SK-N-MC (cell line): ENCODE measurements around the gene PCGF1.
A peak's percentile ranks its signal among the peaks of the same experiment; 100 is the strongest.

Experiments used
- DNase-seq: peaks from one replicate; pipeline ENCODE4 v3.0.0-alpha.2; 2011; ENCODE audit warnings: low read depth, low spot score
- H3K27ac ChIP-seq: fragments of 200-600 bp; sonication (generic); 2 replicates; pipeline ENCODE4 v1.5.1; 2016; ENCODE audit warnings: mixed run types
- H3K36me3 ChIP-seq: fragments of 200-600 bp; sonication (generic); 2 replicates; pipeline ENCODE4 v1.6.1; 2017; ENCODE audit warnings: antibody characterized with exemption, low read length, mixed read lengths; ENCODE audit not compliant: insufficient read depth
- H3K4me3 ChIP-seq: fragments of 200-600 bp; sonication (generic); 2 replicates; pipeline ENCODE4 v1.5.1; 2016
- H3K9ac ChIP-seq: fragments of 200-600 bp; sonication (generic); 2 replicates; pipeline ENCODE4 v1.8.0; 2017; ENCODE audit warnings: mixed run types, mixed read lengths; ENCODE audit not compliant: insufficient read length
- H3K9me3 ChIP-seq: fragments of 200-600 bp; sonication (generic); 2 replicates; pipeline ENCODE4 v1.6.1; 2017; ENCODE audit warnings: low read depth, mild to moderate bottlenecking, antibody characterized with exemption, low read length, moderate library complexity, mixed read lengths
- EZH2 ChIP-seq: fragments of 200-600 bp; sonication (generic); IDR thresholded peaks from one replicate; pipeline ENCODE4 v1.6.1; 2017; ENCODE audit warnings: antibody characterized with exemption
- FOXP2 ChIP-seq: optimal IDR thresholded peaks from 2 replicates; pipeline ENCODE3; 2011; ENCODE audit warnings: mild to moderate bottlenecking, moderate library complexity; ENCODE audit not compliant: insufficient read depth; ENCODE audit errors: extremely low read length, control extremely low read depth
- POLR2AphosphoS5 ChIP-seq: IDR thresholded peaks from 2 replicates; pipeline ENCODE4 v1.6.1; 2012; ENCODE audit warnings: mild to moderate bottlenecking, low read depth, low read length, borderline replicate concordance

The PCGF1 gene

GRCh38 chr2:74513605-74514367 lies 6.3 kb upstream of the PCGF1 start:
- Histone ChIP-seq H3K9me3 (no peaks in the 10 kb centered on the region), H3K36me3 (no peaks in the 10 kb centered on the region), H3K4me3 (peak overlapping the region; percentile 55), H3K9ac (no peak overlapping the region), H3K27ac (no peak overlapping the region)
- TF ChIP-seq FOXP2 (no peak), POLR2AphosphoS5 (no peak), EZH2 (no peak)
- DNase-seq = no peak

GRCh38 chr2:74512744-74513604 lies 5.5 kb upstream of the PCGF1 start:
- Histone ChIP-seq H3K27ac (no peak overlapping the region), H3K36me3 (no peaks in the 10 kb centered on the region), H3K9me3 (no peaks in the 10 kb centered on the region), H3K9ac (no peak overlapping the region), H3K4me3 (no peak overlapping the region)
- DNase-seq = no peak
- no peak for TF ChIP-seq POLR2AphosphoS5
- no peak for TF ChIP-seq FOXP2
- no peak for TF ChIP-seq EZH2

- TF ChIP-seq POLR2AphosphoS5 = no peak
- no peak for TF ChIP-seq FOXP2
- no peak for TF ChIP-seq EZH2
- no peak overlapping the region for H3K27ac ChIP-seq
- H3K9me3 ChIP-seq = no peaks in the 10 kb centered on the region
- DNase-seq = no peak
- H3K9ac ChIP-seq = no peak overlapping the region
- H3K36me3 ChIP-seq = 0 out of 2 replicates have a peak, but pooled peaks cover 3% of the 10 kb centered on the region
- H3K4me3 ChIP-seq = no peak overlapping the region
Observed at GRCh38 chr2:74511104-74511989, 3.9 kb upstream of the PCGF1 start.

- H3K9me3 ChIP-seq = no peaks in the 10 kb centered on the region
- no peak overlapping the region for H3K4me3 ChIP-seq
- H3K27ac ChIP-seq = peak overlapping the region; percentile 56; the same call in 1 of the 2 replicates
- DNase-seq = no peak
- peaks cover 13% of the 10 kb centered on the region for H3K36me3 ChIP-seq
- TF ChIP-seq POLR2AphosphoS5 (no peak), FOXP2 (no peak), EZH2 (no peak)
- H3K9ac ChIP-seq = no peak overlapping the region
Observed at GRCh38 chr2:74510272-74510671, 2.8 kb upstream of the PCGF1 start.

- no peak for TF ChIP-seq POLR2AphosphoS5
- TF ChIP-seq EZH2 = no peak
- no peak for TF ChIP-seq FOXP2
- H3K9ac ChIP-seq = peak overlapping the region; percentile 99
- peak overlapping the region; percentile 97 for H3K4me3 ChIP-seq
- no peaks in the 10 kb centered on the region for H3K9me3 ChIP-seq
- peaks cover 17% of the 10 kb centered on the region for H3K36me3 ChIP-seq
- peak overlapping the region; percentile 99 for H3K27ac ChIP-seq
- DNase-seq = no peak
Observed at GRCh38 chr2:74507926-74508520, 528 bp upstream of the PCGF1 start.

GRCh38 chr2:74505448-74506246 lies 1.8 kb downstream of the PCGF1 start:
- no peak for TF ChIP-seq FOXP2
- no peak for TF ChIP-seq POLR2AphosphoS5
- no peak for TF ChIP-seq EZH2
- no peak overlapping the region; the same call in 1 of the 2 replicates for H3K4me3 ChIP-seq
- H3K27ac ChIP-seq = no peak overlapping the region
- no peak overlapping the region for H3K9ac ChIP-seq
- DNase-seq = no peak
- H3K36me3 ChIP-seq = peaks cover 17% of the 10 kb centered on the region
- no peaks in the 10 kb centered on the region for H3K9me3 ChIP-seq

- Histone ChIP-seq H3K36me3 (peaks cover 17% of the 10 kb centered on the region), H3K9ac (no peak overlapping the region), H3K27ac (no peak overlapping the region), H3K4me3 (no peak overlapping the region), H3K9me3 (no peaks in the 10 kb centered on the region)
- DNase-seq = no peak
- TF ChIP-seq POLR2AphosphoS5 (no peak), EZH2 (no peak), FOXP2 (no peak)
Observed at GRCh38 chr2:74504591-74504990, 2.9 kb downstream of the PCGF1 start.
